ENCODE results near the gene NCKAP5L. TPM values are rescaled to one million over a fixed set of nuclear protein-coding genes. Genes with fewer than 3 reads are reported as not detected.

NCKAP5L gene
- total and polyA plus RNA-seq, 9 of the 15 experiments (the other 6 are each of a cell fraction or from before 2014, with no cell fraction given), result 0.01 to 14.4 (median 3.7) TPM

- TF ChIP-seq ATF3 (IDR thresholded peaks at IDR 0.05) (no peak), ATF3 (CRISPR knock-in tag; conservative IDR thresholded peaks at IDR 0.05) (no peak), ZNF324 (CRISPR knock-in tag; IDR thresholded peaks at IDR 0.05) (no peak), CHD1 (IDR thresholded peaks at IDR 0.05; ENCODE audit: low read length) (no peak), MBD1 (CRISPR knock-in tag; IDR thresholded peaks at IDR 0.05) (no peak), PTTG1 (tag; IDR thresholded peaks at IDR 0.05; ENCODE audit: low read depth) (no peak)
Observed at GRCh38 chr12:49800421-49801140, 27.6 kb downstream of the NCKAP5L start (continued).

- peaks cover 0 to 26% of the 10 kb centered on the region in 2 experiments; a peak in 2 of 5 replicates for H3K4me1 ChIP-seq (replicated peaks in 1 of 2; ENCODE audit: control insufficient read depth in 2 of 2, insufficient read depth in 2 of 2, low read length in 2 of 2)
- H3K27ac ChIP-seq (ENCODE audit: extremely low read depth, low read depth, low read length), result no peak overlapping the region
- no peak for FAIRE-seq
- ChIA-PET POLR2A (interaction anchor here (0.7 to 1.5 kb wide), 3 partner anchors 12 to 58 kb away, joined by 3 to 4 read pairs (median 4); partner anchors contain the start of gene TMBIM6), CTCF (ENCODE audit: low intra/inter-chr PET ratio) (no interaction called here)
- no peak overlapping the region for H3K9ac ChIP-seq (ENCODE audit: insufficient read depth in 1 of 2, low read depth in 2 of 2, low read length in 2 of 2)
- intact Hi-C loops (cut with micrococcal nuclease) (no loop called here), in situ Hi-C loops (cut with MboI) (no loop called here)
- no peak for DNase-seq (ENCODE audit: extremely low read depth in 1 of 4, low spot score in 3 of 4)
- no peak for ATAC-seq
- H3K4me3 ChIP-seq, result no peak overlapping the region
- TF ChIP-seq ZNF311 (CRISPR knock-in tag; IDR thresholded peaks at IDR 0.05), result no peak
- no peak for TF ChIP-seq ETS1 (conservative IDR thresholded peaks at IDR 0.05; ENCODE audit: control insufficient read depth, low read depth, low read length)
- no peak for TF ChIP-seq SIN3A (IDR thresholded peaks at IDR 0.05; ENCODE audit: borderline replicate concordance in 2 of 2, control insufficient read depth in 1 of 2, low read depth in 2 of 2, low read length in 2 of 2)
- no peak for TF ChIP-seq KLF6 (CRISPR knock-in tag; IDR thresholded peaks at IDR 0.05; ENCODE audit: borderline replicate concordance)
- no peak for TF ChIP-seq PHTF2 (CRISPR knock-in tag; IDR thresholded peaks at IDR 0.05)
- TF ChIP-seq ZBTB7A (IDR thresholded peaks at IDR 0.05; ENCODE audit: borderline replicate concordance, control insufficient read depth, low read depth, low read length), result 0 out of 2 replicates have a peak, but pooled peaks have one; percentile 33
- H2AFZ ChIP-seq (ENCODE audit: low read depth, low read length), result no peak overlapping the region
- H4K20me1 ChIP-seq (replicated peaks; ENCODE audit: control insufficient read depth, insufficient read depth, low read length), result no peaks in the 10 kb centered on the region
- H3K36me3 ChIP-seq (ENCODE audit: control insufficient read depth, insufficient read depth, low read length), result peaks cover 31% of the 10 kb centered on the region; the same call in 1 of the 3 replicates
- H3K79me2 ChIP-seq (ENCODE audit: control insufficient read depth, insufficient read depth, low read length), result no peaks in the 10 kb centered on the region
- 55% methylated on average over 2 of the region's 2 CpGs for WGBS (ENCODE audit: insufficient coverage, low coverage, missing lambda C conversion rate)
- no peak overlapping the region for H3K4me2 ChIP-seq (ENCODE audit: insufficient read depth, low read length)
- no TSS peak for BruUV-seq (replicated peaks)
- H3K9me3 ChIP-seq (replicated peaks; ENCODE audit: control insufficient read depth, insufficient read depth, low read depth, low read length), result no peaks in the 10 kb centered on the region
- H3K27me3 ChIP-seq (ENCODE audit: control insufficient read depth in 2 of 2, insufficient read depth in 2 of 2, low read length in 2 of 2), result no peaks in the 10 kb centered on the region
- H3K9me1 ChIP-seq (ENCODE audit: control insufficient read depth, insufficient read depth, low read length), result no peaks in the 10 kb centered on the region
Observed at GRCh38 chr12:49798934-49799333, 29.3 kb downstream of the NCKAP5L start.

All from K562 (cell line).